ACC112 (cell line): ENCODE measurements around the gene CAP2.
A peak's percentile ranks its signal among the peaks of the same experiment; 100 is the strongest.

Experiments used
- H2AFZ ChIP-seq: fragments of 200-600 bp; sonication (generic); one replicate; pipeline ENCODE4 v1.6.0; 2017; ENCODE audit warnings: antibody characterized with exemption, low read length; ENCODE audit not compliant: unreplicated experiment
- H3K27ac ChIP-seq: fragments of 200-600 bp; sonication (generic); 2 replicates; pipeline ENCODE4 v1.5.1; 2014; ENCODE audit warnings: low read depth, mild to moderate bottlenecking, antibody characterized with exemption, low read length, moderate library complexity
- H3K27me3 ChIP-seq: fragments of 200-600 bp; sonication (generic); 2 replicates; pipeline ENCODE4 v1.6.1; 2014; ENCODE audit warnings: mild to moderate bottlenecking, antibody characterized with exemption, low read length, moderate library complexity, mixed read lengths; ENCODE audit not compliant: insufficient read depth
- H3K36me3 ChIP-seq: fragments of 200-600 bp; sonication (generic); 2 replicates; pipeline ENCODE4 v1.6.1; 2016; ENCODE audit warnings: mild to moderate bottlenecking, antibody characterized with exemption, low read length, moderate library complexity, mixed read lengths; ENCODE audit not compliant: insufficient read depth
- H3K4me1 ChIP-seq: fragments of 200-600 bp; sonication (generic); one replicate; pipeline ENCODE4 v1.6.1; 2016; ENCODE audit warnings: low read length, mixed read lengths; ENCODE audit not compliant: insufficient read depth, unreplicated experiment, control insufficient read depth
- H3K4me3 ChIP-seq: fragments of 200-600 bp; sonication (generic); 2 replicates; pipeline ENCODE4 v1.5.1; 2014; ENCODE audit warnings: mild to moderate bottlenecking, low read depth, low read length
- H3K79me2 ChIP-seq: fragments of 200-600 bp; sonication (generic); one replicate; pipeline ENCODE4 v1.6.0; 2016; ENCODE audit warnings: low read length; ENCODE audit not compliant: control insufficient read depth, unreplicated experiment, insufficient read depth

The CAP2 gene

DNA sequence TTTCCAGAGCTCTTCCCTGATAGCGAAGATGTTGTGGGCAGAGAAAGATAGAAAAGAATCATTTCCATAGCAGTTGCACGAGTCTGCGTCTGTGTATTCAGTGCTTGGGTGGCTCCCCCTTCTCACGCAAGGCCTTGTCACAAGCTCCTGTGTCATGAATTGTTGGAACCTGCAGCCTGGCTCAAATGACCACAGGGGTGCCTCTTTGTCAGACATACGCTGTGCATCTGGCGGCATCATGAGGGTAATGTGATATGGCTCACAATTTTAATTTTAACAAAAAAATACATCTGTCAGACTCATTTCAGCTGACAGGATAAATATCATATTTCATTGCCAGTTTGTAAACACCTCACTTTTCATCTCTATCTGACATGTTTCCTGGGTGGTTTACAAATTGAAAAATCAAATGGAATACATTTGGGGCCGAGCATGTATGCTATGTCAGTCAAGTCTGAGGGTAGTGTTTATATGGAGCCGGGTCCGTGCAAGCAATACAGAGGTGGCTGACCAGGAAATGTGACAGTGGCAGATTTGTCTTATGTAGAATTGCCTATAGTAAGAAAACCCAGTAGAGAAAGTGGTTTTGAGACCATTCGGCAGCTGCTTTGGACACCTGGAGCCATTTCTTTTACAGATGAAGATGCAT is 90.9 kb downstream of the CAP2 start:
- H3K27me3 ChIP-seq, result no peaks in the 10 kb centered on the region
- no peak overlapping the region for H3K27ac ChIP-seq
- H3K4me1 ChIP-seq, result no peaks in the 10 kb centered on the region
- H3K36me3 ChIP-seq, result no peaks in the 10 kb centered on the region
- H2AFZ ChIP-seq, result no peak overlapping the region
- H3K4me3 ChIP-seq, result no peak overlapping the region
- no peaks in the 10 kb centered on the region for H3K79me2 ChIP-seq

DNA sequence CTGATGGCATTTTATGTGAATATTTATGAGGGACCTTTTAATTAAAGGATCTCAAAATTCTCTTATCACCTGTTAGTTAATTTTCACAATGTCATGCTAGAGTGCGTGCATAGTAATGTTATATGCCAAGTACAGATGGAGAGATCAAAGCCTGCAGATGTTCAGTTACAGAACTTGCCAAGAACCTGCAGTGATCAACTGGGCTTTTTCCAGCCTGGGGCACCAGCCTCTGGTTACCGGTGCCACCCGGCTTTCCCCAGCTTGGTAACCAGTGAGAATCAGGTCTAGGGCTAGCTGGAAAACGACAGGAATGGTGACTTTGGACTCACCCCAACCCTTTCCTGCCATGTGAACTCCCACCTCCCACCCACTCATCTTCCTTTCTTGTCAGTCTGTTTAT is 91.8 kb downstream of the CAP2 start:
- Histone ChIP-seq H3K79me2 (no peaks in the 10 kb centered on the region), H3K36me3 (no peaks in the 10 kb centered on the region), H3K27me3 (no peaks in the 10 kb centered on the region), H3K4me1 (no peaks in the 10 kb centered on the region), H2AFZ (no peak overlapping the region), H3K4me3 (no peak overlapping the region), H3K27ac (no peak overlapping the region)

GRCh38 chr6:17485946-17486345 is 92.6 kb downstream of the CAP2 start:
- Histone ChIP-seq H3K27ac (no peak overlapping the region), H3K4me1 (no peaks in the 10 kb centered on the region), H2AFZ (no peak overlapping the region), H3K27me3 (no peaks in the 10 kb centered on the region), H3K79me2 (no peaks in the 10 kb centered on the region), H3K4me3 (no peak overlapping the region), H3K36me3 (no peaks in the 10 kb centered on the region)

DNA sequence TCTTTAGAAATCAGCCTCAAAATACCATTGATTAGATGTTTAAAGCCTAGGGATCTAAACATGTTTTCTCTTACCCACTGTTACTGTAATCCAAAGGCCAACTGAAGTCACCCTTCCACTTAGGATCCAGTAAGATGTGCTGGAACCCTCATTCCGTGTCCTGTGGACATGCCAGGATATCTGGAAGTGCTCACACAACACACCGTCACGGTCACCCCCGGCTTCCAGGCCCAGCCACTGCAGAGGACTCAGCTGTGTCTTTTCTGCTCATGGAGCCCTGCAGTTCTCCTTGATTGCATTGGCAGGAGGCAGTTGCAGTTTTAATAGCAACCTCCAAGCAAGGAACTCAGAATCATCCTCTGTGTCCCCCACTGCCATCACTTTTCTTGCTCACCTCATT is 93.3 kb downstream of the CAP2 start:
- H3K36me3 ChIP-seq, result no peaks in the 10 kb centered on the region
- H3K4me1 ChIP-seq, result no peaks in the 10 kb centered on the region
- H3K4me3 ChIP-seq, result no peak overlapping the region
- no peak overlapping the region for H2AFZ ChIP-seq
- no peaks in the 10 kb centered on the region for H3K79me2 ChIP-seq
- no peak overlapping the region for H3K27ac ChIP-seq
- H3K27me3 ChIP-seq, result no peaks in the 10 kb centered on the region

GRCh38 chr6:17490724-17491123 is 97.3 kb downstream of the CAP2 start:
- Histone ChIP-seq H3K27me3 (no peaks in the 10 kb centered on the region), H3K36me3 (no peaks in the 10 kb centered on the region; the same call in 1 of the 2 replicates), H3K4me3 (no peak overlapping the region), H3K27ac (no peak overlapping the region), H2AFZ (no peak overlapping the region), H3K4me1 (peaks cover 18% of the 10 kb centered on the region), H3K79me2 (no peaks in the 10 kb centered on the region)

GRCh38 chr6:17491416-17492142 is 98.2 kb downstream of the CAP2 start:
- H3K4me1 ChIP-seq, result peaks cover 18% of the 10 kb centered on the region
- no peaks in the 10 kb centered on the region for H3K27me3 ChIP-seq
- no peak overlapping the region for H3K27ac ChIP-seq
- H2AFZ ChIP-seq, result no peak overlapping the region
- no peak overlapping the region for H3K4me3 ChIP-seq
- H3K36me3 ChIP-seq, result no peaks in the 10 kb centered on the region; the same call in 1 of the 2 replicates
- H3K79me2 ChIP-seq, result no peaks in the 10 kb centered on the region

DNA sequence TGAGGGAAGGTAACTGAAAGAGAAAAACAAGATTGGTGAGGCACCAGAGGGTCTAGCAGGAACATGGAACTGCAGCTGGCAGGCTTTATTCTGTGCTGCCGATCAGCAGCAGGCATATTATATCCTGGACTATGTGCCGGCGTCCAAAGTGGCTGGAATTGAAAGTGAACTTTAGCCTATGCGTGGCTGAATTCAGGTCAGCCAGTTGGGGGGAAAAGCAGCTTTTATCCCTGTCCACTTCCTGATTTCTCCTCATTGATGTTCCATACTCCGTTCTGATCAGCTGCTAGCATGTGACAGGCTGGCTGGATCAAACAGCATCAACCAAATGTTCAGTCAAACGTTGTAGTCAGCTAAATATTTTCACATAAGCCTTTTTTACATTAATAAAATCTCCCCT is 99.0 kb downstream of the CAP2 start:
- H3K4me1 ChIP-seq, result peaks cover 18% of the 10 kb centered on the region
- H3K79me2 ChIP-seq, result no peaks in the 10 kb centered on the region
- no peak overlapping the region for H3K27ac ChIP-seq
- no peak overlapping the region for H3K4me3 ChIP-seq
- H2AFZ ChIP-seq, result no peak overlapping the region
- no peaks in the 10 kb centered on the region; the same call in 1 of the 2 replicates for H3K36me3 ChIP-seq
- no peaks in the 10 kb centered on the region for H3K27me3 ChIP-seq

GRCh38 chr6:17493286-17493685 is 99.9 kb downstream of the CAP2 start:
- H2AFZ ChIP-seq, result peak overlapping the region; percentile 60
- no peaks in the 10 kb centered on the region; the same call in 1 of the 2 replicates for H3K36me3 ChIP-seq
- peak overlapping the region; percentile 7; the same call in 1 of the 2 replicates for H3K27ac ChIP-seq
- H3K79me2 ChIP-seq, result no peaks in the 10 kb centered on the region
- no peak overlapping the region for H3K4me3 ChIP-seq
- peaks cover 18% of the 10 kb centered on the region for H3K4me1 ChIP-seq
- H3K27me3 ChIP-seq, result no peaks in the 10 kb centered on the region

DNA sequence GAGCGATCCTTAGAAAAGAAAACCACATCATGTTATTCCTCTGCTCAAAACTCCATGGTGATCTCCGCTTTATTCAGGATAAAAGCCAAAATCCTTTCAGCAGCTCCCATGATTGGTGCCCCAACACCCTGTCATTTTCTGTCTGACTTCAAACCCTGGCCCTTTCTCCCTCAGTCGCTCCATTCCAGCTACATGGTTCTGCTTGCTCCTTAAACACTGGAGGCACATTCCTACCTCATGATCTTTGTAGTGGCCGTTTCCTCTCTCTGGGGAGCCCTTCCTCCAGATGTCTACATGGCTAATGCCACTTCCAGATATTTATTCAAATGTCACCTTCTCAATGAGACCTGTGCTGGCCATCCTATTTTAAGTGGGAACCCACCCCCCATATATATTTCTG is 100.8 kb downstream of the CAP2 start:
- Histone ChIP-seq H3K27ac (no peak overlapping the region), H3K4me1 (peaks cover 18% of the 10 kb centered on the region)

DNA sequence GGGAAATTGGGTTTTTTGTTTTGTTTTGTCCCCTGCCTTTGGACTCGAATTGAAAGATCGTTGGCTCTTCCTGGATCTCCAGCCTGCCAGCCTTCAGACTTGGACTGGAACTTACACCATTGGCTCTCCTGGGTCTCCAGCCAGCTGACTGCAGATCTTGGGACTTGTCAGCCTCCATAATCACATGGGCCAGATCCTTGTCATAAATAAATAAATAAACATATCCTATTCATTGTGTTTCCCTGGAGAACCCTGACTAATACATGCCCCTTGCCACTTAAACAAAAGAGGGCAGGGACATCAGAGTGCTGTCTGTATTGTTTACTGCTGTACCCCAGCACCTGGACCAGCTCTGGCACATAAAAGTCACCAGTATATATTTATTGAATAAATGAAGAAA is 101.5 kb downstream of the CAP2 start:
- Histone ChIP-seq H3K4me1 (peaks cover 18% of the 10 kb centered on the region), H3K4me3 (no peak overlapping the region), H3K36me3 (no peaks in the 10 kb centered on the region; the same call in 1 of the 2 replicates), H3K79me2 (no peaks in the 10 kb centered on the region), H3K27ac (no peak overlapping the region), H2AFZ (no peak overlapping the region), H3K27me3 (no peaks in the 10 kb centered on the region)

More for the DNA sequence above, 100.8 kb downstream of the CAP2 start:
- H3K79me2 ChIP-seq, result no peaks in the 10 kb centered on the region
- H2AFZ ChIP-seq, result no peak overlapping the region
- no peaks in the 10 kb centered on the region; the same call in 1 of the 2 replicates for H3K36me3 ChIP-seq
- H3K27me3 ChIP-seq, result no peaks in the 10 kb centered on the region
- no peak overlapping the region for H3K4me3 ChIP-seq
